COLO668 (cell line): ENCODE measurements around the gene JAZF1.

ENCODE experiments used
- DNase-seq: peaks from one replicate; lab custom pipeline; 2025; ENCODE audit not compliant: unreplicated experiment; lab: John Stamatoyannopoulos, UW

The JAZF1 gene

DNA sequence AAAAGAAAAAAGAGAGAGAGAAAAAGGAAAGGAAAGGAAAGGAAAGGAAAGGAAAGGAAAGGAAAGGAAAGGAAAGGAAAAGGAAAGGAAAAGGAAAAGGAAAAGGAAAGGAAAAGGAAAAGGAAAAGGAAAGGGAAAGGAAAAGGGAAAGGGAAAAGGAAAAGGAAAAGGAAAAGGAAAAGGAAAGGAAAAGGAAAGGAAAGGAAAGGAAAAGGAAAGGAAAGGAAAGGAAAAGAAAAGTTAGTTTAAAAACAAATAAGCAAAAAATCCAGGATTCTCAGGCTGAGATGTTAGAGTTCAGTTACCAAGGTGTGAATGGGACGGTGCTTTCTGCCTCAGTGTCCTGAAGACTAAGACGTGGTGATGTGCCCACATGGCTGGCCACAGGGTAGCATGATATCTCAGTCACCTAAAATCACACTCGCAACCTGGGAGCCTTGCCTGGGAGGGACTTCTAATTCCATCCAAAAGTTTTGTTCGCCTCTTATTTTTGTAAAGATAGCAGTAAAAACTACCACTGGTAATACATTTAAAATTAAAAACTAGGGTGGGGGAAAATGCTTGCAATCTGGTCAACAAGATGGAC lies 70.1 kb downstream of the JAZF1 start:
- no peak for DNase-seq

DNA sequence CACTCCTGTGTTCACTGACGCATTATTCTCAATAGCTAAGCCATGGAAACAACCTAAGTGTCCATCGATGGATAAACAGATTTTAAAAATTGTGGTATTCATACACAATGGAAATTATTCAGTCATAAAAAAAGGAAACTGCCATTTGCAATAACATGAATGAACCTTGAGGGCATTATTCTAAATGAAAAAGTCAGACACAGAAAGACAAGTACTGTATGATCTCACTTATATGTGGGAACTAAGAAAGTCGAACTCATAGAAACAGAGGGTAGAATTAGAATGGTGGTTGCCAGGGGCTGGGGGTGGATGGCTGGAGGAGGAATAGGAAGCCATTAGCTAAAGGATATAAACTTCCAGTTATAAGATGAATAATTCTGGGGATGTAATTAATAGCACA lies 71.8 kb downstream of the JAZF1 start:
- no peak for DNase-seq

DNA sequence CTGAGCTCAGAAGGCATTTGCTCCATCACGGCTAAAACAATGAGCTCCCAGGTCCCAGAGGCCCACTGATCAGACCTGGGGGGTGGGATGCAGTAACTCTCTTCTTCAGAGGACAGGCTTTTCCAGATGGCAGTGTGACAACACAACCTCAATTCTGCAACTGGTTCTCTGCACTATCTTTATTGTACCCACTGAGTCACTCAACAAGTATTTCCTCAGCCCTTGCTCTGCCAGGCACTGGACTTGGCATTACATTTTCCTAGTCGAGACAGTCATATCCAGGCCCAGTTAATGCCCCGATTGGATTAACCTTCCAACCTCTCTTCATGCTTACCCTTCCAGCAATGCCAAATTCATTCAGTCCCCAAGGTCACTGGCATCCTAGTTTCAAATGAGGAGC lies 72.6 kb downstream of the JAZF1 start:
- no peak for DNase-seq

DNA sequence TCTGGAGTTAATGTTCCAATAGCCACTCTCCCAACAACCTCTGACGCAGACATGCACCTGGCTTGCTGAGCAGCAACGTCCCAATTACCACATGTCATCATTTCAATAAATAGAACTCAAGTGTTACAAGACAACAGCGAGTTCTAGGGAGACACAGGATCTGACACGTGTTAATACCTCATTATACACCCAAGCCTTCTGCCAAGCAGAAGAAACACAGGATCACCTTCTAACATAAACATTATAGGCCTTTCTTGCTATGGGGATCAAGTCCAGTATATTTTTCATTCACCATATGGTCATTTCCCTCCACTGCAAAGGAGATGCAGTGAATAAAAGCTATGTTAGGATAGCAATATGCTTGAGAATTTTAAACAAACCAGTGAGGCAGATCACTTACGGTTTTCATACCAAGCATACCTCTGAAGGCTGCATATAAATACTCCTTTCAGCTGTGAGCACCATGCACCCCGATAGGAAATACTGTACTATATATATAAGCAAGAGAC lies 74.2 kb downstream of the JAZF1 start:
- peak; percentile 51 for DNase-seq

DNA sequence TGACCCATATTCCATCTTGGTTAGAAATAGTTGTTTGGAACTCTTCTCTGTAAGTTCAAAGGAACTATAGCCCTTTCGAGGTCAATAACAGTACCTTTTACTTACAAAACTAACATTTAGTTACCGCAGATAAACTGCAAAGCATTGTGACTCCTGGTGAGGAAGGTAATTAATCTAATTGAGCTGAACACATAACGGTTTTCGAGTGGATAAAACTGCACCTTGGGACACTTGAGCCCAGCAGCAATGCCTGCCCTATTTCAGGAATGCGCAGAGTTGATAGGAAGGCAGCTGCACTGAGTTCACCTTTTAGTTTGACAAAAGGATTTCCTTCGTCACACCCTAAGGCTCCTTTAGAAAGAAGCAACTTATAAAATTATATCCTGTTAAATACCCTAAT lies 75.4 kb downstream of the JAZF1 start:
- no peak for DNase-seq

DNA sequence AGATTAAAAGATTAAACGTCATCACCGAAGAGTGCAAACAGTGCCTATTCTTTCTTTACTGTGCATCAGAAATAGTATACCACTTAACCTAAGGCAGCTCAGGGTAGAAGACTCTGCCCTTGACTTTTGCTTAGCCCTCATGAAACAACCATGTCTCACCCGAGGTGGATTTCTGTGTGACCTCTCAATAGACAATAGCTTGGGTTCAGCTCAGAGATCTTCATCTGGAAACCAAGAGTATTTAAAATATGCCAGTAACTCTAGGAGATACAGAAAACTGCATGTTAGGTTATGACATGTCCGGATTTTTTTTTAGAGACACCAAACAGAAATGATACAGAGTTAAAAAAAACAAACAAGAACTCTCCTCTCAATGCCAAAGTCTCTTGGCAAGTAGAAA lies 75.8 kb downstream of the JAZF1 start:
- DNase-seq: no peak

DNA sequence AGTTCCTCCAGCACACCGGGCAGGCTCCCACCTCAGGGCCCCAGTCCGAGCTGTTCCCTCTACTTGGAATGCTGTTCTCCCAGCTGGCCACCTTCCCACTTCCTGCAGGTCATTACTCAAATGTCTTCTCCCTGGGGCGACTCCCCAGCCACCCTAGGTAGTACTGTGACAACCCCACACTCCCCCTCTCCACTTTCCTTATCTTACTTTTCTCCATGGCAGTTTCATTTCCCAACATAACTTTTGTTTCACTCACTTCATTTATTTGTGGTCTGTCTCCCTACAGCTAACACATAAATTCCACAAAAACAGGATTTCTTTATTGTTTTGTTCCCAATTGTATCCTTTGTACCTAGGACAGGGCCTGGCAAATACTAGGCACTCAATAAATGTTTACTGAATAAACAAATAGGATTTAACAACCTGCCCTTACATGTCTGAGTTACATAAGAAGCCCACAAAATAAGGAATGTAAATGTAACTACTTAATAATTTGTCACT lies 76.5 kb downstream of the JAZF1 start:
- DNase-seq: no peak

DNA sequence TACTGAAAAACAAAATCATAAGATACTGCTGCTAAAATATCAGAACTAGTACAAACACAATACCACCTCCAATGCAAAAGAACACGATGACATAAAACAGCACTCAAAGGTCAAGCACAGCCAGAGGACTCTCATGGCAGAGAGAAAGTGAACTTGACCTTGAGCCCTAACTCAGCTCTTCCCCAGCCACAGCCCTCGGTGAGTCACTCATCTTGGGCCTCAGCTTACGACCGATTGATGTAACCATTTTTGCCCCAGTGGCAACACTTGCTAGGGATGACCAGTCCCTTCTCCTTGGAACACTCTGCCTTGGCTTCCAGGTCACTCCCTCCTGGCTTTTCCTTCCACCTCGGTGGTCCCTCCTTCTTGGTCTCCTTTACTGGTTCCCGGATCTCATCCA lies 77.8 kb downstream of the JAZF1 start:
- no peak for DNase-seq

DNA sequence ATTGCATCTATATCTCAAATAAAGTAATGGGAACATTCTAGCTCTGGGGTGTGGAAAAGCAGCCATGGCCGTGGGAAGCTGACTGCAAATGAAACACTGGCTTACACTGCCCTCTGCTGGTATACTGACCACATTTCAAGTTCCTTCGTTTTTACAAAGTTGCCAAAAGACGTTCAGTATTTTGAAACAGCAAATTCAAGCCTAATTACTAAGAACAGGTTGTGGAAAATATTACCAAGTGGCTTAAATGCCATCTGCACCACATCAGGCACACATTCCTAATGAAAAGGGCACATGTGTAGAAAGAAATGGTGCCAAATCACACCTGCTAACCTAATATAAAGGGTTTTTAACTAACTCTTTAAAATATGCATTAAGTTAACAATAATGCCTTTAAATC lies 83.9 kb downstream of the JAZF1 start:
- peak; percentile 44 for DNase-seq

DNA sequence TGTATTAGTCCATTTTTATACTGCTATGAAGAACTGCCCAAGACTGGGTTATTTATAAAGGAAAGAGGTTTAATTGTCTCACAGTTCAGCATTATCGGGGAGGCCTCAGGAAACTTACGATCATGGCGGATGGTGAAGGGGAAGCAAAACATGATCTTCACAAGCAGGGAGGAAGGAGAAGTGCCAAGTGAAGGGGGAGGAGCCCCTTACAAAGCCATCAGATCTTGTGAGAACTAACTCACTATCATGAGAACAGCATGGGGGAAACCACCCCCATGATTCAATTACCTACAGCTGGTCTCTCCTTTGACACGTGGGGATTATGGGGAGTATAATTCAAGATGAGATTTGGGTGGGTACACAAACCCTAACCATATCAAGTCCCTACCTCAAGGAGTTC lies 85.4 kb downstream of the JAZF1 start:
- DNase-seq: no peak

DNA sequence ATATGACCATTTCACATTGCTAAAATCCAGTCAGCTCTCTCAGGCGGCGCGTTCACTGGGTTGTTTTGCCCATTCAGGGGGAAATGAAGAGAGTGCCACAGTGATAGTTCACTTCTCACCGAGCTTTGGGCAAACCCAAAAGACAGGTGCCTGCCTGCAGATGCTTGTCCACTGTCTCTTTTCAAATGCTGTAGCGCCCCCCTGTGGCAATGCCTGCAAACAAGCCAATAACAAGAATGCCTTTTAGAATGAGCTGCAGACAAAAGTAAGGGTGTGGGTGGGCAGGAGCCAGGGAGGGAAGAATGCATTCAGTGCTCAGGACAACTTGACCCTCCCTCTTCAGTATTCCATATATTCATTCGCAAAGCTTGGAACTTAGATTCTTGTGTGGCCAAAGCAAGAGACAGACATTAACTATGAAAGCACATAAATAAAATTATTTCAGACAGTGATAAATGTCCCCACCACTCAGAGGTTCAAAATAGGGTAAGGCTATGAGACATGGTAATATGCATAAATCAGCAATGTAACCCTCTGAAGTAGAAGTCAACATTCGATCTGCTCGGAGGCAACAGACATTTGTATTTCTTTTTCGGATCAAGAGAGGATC lies 86.9 kb downstream of the JAZF1 start:
- peak; percentile 78 for DNase-seq

DNA sequence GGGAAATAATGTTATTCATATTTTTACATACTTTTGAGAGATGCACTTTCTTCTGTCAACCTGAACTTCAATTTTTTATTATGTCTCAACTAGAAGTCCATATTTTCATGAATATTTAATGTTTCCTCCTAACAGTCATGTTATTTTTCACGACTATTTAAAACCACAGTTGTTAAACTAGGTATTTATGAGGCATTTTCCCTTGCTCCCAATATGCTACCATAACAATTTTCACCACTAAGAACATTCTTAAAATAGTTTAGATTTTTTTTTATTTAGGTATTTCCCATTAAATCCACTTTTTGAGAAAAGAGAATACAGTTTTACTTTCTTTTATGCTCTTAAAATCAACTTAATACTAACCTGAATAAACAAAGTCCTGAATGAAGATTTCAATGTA lies 89.4 kb downstream of the JAZF1 start:
- DNase-seq: no peak

DNA sequence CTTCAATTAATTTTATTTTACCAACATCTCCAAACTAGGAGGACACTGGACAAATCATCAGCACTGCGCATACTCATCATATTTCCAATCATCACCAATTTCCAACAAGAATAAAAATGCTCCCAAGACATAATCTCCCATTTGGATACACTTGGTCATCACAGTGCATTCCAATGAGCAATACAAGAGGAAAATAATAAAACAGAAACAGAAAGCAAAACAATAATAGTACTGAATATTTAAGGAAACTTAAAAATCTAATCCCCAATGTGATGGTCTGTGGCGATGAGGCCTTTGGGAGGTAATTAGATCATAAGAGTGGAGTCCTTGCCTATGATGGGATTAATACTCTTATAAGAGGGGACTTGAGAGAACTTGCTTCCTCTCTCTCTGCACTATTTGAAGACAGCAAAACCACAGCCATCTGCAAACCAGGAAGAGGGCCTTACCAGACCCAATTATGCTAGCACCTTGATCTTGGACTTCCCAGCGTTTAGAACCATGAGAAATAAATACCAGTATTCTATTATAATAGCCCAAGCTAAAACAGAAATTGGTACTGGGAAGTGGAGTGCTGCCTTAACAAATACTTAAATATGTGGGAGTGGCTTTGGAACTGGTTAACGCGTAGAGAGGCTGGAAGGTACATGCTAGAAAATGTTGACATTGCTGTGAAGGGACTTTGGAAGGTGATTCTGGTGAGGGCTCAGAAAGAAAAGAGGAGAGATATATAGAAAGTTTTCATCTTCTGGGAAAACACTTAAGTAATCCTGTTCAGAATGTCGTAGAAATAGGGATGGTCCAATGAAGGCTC lies 91.5 kb downstream of the JAZF1 start:
- DNase-seq: no peak

DNA sequence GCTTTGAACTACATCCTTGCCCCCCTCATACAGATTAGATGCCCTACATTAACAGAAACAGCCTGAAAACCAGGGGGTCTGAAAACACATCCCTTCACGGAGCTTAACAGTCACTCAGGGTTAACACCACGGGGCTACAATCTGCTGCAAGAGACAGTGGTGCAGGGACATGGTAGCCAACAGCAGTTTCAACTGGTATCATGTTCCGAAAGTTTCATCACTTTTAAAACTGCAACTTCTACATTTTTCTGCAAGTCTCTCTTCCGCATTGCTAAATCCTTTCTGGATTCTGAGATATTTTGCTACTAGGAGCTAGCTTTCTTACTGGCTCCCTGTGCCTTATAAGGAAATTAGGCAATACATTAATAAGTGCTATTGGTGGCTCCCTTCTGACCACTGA lies 92.6 kb downstream of the JAZF1 start:
- no peak for DNase-seq

DNA sequence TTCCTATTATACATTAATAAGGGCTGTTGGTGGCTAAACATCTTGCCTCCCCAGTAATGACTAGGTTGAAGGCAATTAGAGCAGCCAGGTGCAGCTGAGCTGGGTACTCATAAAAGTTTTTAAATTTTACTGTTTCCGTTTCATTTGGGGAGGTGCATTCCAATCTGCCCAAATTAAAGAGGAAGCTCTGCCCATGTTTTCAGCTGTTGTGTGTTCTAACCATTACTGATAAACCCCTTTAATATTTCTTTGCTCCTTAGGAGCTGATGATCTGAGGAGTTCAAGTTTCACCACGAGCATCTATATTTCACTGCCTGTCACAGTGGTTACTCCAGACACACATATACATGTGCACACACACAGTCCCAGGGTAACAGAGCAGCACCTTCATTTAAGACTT lies 94.4 kb downstream of the JAZF1 start:
- DNase-seq: no peak

DNA sequence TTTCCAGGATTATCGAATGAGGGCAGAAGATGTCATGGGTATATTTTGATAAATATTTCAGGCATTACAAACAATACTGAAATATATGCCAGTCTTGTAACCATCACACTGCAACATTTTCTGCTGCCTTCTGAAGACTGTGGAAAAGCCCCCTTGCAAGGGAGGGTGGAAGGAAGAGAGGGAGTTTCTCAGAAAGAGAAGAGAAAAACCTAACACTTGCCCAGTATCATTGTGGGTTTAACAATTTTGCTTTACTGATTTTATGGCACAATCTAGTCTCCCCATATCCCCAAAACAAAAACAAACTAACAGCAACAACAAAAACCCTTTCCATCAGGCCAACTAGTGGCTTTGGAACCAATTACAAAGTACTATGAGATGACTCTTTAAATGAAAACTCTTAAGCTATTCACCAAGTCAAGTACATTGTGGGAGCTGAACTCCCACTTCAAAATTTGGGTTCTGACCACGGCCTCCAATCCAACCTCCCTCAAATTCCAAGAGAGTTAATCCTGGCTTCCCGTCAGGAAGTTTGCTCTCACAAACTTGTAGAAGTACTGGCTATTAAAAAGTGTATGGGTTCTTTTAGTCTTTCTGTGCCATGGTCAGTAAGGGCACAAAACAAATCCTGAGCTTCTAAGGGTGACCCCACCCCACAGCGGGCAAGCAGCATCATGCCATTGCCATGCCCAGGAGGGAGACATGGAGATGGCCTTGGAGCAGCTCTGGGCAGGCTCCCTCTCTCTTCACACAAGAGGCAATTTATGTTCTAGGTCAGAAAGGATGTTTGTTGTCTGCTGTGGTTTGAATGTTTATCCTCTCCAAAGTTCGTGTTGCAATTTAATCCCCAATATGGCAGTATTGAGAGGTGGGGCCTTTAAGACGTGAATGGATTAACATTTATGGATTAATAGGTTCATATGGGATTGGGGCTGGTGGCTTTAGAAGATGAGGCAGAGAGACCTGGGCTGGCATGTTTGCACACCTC lies 96.3 kb downstream of the JAZF1 start:
- DNase-seq: no peak

DNA sequence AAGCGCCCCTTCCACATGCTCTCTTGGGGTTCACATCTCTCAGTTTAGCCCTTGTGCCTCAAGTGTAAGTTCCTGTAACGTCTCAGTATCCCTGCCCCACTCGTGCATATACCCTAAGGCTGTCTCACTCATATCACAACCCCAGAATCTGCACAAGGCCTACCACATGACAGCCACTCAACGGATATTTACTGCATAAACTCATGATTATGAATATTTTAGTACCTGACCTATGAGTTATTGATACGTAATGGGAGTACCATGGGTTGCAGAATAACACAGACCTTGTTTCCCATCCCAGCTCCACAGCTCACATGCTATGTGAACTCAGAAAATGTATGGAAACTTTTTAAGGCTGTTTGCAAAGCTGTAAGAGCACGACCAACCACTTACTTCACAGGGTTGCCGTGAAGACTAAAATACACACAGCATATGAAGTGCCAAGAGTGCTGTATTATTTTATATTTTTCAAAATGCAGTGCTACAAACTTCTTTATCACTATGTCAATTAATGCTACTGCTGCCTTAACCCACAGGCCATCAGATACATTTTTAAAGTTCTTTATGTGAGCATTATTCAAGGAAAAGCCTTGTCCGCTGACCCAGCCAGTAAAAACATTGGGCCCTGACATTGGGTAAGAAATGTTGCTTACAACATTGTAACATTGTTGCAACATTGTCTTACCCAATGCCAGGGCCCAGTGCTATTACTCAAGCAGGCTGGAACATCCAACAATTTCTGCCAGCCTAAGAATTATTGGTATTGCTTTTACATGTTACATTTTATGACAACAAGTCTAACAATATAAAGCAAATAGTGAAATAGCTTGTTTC lies 97.2 kb downstream of the JAZF1 start:
- DNase-seq: no peak

DNA sequence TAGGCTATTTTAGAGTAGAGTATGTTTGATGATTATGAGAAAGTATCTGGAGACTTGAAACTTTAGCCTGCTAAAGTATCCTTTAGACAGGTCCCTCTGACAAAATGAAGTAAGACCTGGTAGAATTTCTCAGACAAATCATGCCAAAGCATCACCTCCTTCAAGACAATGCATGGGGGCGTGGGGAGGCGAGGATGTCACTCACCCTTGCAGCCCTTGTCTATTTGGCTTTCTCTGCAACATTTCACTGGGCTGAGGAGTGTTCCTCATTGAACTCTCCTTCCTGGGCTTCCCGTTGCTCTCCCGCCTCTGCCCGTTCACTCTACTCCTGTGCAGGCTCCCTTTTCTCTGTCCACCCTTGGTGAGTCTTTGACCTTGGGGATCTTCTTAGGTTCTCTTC lies 98.5 kb downstream of the JAZF1 start:
- DNase-seq: no peak

DNA sequence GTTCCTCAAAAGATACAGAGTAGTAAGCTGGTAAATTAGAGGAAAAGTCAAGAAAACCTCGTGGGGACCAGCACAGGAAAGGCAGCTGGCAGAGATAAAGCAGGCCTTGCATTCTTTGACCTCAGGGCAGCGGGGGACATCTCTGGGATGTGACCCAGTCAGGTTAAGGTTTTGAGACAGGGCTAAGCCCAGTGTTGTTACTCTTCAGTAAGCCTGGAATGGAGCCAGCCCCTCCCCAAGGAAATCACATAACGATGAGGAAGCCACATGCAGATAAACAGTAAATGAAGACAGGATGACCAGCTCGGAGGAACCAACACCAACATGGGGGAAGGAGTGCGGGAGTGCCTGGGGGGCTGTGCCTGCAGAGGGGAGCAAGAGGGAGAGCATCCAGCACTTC lies 99.6 kb downstream of the JAZF1 start:
- DNase-seq: no peak
